ENCODE results near the gene PZP. TPM values are rescaled to one million over a fixed set of nuclear protein-coding genes. Genes with fewer than 3 reads are reported as not detected.

Gene PZP
- total and polyA plus RNA-seq, 4 experiments from 2014 or later, result 0.32 TPM; not detected in 3

DNA sequence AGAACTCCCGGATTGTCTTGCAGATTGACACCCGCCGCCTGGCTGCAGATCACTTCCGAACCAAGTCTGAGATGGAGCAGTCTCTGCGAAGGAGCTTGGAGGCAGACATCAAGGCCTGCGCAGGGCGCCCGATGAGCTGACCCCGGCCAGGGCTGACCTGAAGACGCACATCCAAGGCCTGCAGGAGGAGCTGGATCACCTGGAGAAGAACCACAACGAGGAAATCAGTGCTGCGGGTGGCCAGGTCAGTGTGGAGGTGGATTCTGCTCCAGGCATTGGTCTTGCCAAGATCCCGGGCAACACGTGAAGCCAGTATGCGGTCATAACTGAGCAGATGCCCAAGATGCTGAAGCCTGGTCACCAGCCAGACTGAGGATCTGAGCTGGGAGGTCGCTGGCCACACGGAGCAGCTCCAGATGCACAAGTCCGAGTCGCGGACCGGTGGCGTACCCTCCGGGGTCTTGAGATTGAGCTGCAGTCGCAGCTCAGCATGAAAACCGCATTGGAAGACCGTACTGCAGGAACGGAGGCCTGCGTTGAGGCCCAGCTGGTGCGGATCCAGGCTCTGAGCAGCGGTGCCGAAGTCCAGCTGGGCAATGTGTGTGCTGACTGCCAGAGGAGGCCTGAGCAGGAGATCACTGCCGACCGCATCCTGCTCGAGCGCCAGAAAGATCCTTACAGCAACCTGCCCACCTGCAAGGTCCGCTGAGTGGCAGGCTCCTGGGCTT is 80.1 kb downstream of the PZP start:
- H3K27me3 Mint-ChIP-seq, result no peaks in the 10 kb centered on the region
- H3K27ac Mint-ChIP-seq, result peak overlapping the region in 1 of 7 donors; percentile 48
- H3K9me3 ChIP-seq (ENCODE audit: control insufficient read depth in 1 of 2, low read length in 2 of 2), result no peaks in the 10 kb centered on the region
- no peaks in the 10 kb centered on the region for H3K27me3 ChIP-seq (ENCODE audit: insufficient read depth, low read length)
- peaks cover 46 to 48% of the 10 kb centered on the region in 2 donors for H3K36me3 Mint-ChIP-seq
- ChIA-PET CTCF (ENCODE audit: partially characterized antibody) (no interaction called here), POLR2A (ENCODE audit: partially characterized antibody) (no interaction called here)
- no peak overlapping the region for H3K4me3 Mint-ChIP-seq
- intact Hi-C loops (cut with micrococcal nuclease), result no loop called here
- DNase-seq, result no peak
- H3K4me3 ChIP-seq (ENCODE audit: low read length in 2 of 2), result no peak overlapping the region
- H3K27ac ChIP-seq (ENCODE audit: low read depth, low read length), result no peak overlapping the region
- no peaks in the 10 kb centered on the region for H3K36me3 ChIP-seq (ENCODE audit: insufficient read depth, low read length)
- peaks cover 0 to 8% (median 2%) of the 10 kb centered on the region in 8 donors for H3K9me3 Mint-ChIP-seq
- no peaks in the 10 kb centered on the region for H3K4me1 ChIP-seq (ENCODE audit: insufficient read depth, low read length)
- peaks cover 4 to 8% (median 7%) of the 10 kb centered on the region in 4 donors for H3K4me1 Mint-ChIP-seq

DNA sequence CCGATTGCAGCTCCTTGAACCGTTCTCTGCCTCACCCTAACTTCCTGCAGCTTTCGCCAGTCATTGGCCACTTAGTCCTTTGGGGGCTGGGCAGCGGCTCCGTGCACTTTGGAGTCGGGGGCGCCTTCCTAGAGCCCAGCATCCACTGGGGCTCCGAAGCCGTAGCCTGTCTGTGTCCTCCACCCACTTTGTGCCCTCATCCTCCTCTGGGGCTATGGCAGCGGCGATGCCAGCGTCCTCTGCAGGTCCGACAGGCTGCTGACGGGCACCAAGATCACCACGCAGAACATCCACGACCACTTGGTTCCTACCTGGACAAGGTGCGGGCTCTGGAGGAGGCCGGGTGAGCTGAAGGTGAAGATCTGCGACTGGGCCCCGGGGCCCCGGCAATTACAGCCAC is 80.7 kb downstream of the PZP start:
- Mint-ChIP-seq H3K27ac (no peak overlapping the region), H3K4me3 (no peak overlapping the region), H3K27me3 (no peaks in the 10 kb centered on the region), H3K4me1 (peaks cover 4 to 6% (median 5%) of the 10 kb centered on the region in 4 donors), H3K9me3 (peaks cover 0 to 8% (median 2%) of the 10 kb centered on the region in 8 donors), H3K36me3 (peaks cover 46% of the 10 kb centered on the region in 2 donors)
- H3K4me3 ChIP-seq (ENCODE audit: low read length in 2 of 2), result no peak overlapping the region
- H3K4me1 ChIP-seq (ENCODE audit: insufficient read depth, low read length), result no peaks in the 10 kb centered on the region
- H3K36me3 ChIP-seq (ENCODE audit: insufficient read depth, low read length), result no peaks in the 10 kb centered on the region
- intact Hi-C loops (cut with micrococcal nuclease), result no loop called here
- no peaks in the 10 kb centered on the region for H3K27me3 ChIP-seq (ENCODE audit: insufficient read depth, low read length)
- DNase-seq, result no peak
- H3K9me3 ChIP-seq (ENCODE audit: control insufficient read depth in 1 of 2, low read length in 2 of 2), result no peaks in the 10 kb centered on the region
- POLR2A ChIA-PET (ENCODE audit: partially characterized antibody), result no interaction called here
- no peak overlapping the region for H3K27ac ChIP-seq (ENCODE audit: low read depth, low read length)
- CTCF ChIA-PET (ENCODE audit: partially characterized antibody), result no interaction called here

DNA sequence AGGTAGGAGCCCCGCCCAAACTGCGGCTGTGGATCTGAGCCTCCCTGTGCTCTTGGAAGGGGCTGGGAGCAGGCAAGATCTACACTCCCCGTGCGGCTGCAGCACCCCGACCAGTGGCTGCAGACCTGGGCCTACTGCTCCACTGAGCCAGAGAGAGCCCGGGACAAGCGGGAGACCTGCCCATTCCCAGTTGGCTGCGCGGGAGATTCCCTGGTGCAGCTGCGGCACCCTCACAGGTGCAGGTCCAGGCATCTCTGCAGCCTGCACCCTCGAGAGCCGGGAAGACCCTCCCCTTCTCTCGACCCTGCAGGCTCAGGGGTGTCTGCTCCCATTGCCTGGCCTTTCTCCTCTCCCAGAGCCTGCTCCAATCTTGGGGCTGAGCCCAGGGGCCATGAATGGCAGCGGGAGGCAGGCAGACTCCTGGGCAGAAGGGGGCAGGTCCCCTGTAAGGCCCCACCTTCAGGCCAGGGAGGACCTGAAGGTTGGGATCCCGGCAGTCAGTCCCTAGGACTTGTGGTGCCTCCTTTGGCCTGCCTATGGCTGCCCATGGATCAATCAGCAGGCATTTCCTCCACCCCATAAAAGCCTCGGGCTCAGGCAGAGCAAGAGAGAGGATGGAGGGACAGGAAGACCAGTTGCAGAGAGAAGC is 83.7 kb downstream of the PZP start:
- Histone ChIP-seq H3K27ac (ENCODE audit: low read depth, low read length) (no peak overlapping the region), H3K9me3 (ENCODE audit: control insufficient read depth in 1 of 2, low read length in 2 of 2) (no peaks in the 10 kb centered on the region), H3K4me3 (ENCODE audit: low read length in 2 of 2) (no peak overlapping the region), H3K4me1 (ENCODE audit: insufficient read depth, low read length) (no peaks in the 10 kb centered on the region), H3K36me3 (ENCODE audit: insufficient read depth, low read length) (no peaks in the 10 kb centered on the region), H3K27me3 (ENCODE audit: insufficient read depth, low read length) (no peaks in the 10 kb centered on the region)
- CTCF ChIA-PET (ENCODE audit: partially characterized antibody), result no interaction called here
- intact Hi-C loops (cut with micrococcal nuclease), result no loop called here
- Mint-ChIP-seq H3K27ac (peak overlapping the region in 1 of 7 donors; percentile 4), H3K9me3 (no peaks in the 10 kb centered on the region), H3K27me3 (no peaks in the 10 kb centered on the region), H3K36me3 (peaks cover 27 to 37% of the 10 kb centered on the region in 2 donors), H3K4me3 (no peak overlapping the region), H3K4me1 (peaks cover 4 to 7% (median 5%) of the 10 kb centered on the region in 4 donors)
- no peak for DNase-seq
- POLR2A ChIA-PET (ENCODE audit: partially characterized antibody), result interaction anchor here (1.0 kb wide), 1 partner anchor 8 kb away, joined by 3 read pairs; no protein-coding TSS in a partner anchor

DNA sequence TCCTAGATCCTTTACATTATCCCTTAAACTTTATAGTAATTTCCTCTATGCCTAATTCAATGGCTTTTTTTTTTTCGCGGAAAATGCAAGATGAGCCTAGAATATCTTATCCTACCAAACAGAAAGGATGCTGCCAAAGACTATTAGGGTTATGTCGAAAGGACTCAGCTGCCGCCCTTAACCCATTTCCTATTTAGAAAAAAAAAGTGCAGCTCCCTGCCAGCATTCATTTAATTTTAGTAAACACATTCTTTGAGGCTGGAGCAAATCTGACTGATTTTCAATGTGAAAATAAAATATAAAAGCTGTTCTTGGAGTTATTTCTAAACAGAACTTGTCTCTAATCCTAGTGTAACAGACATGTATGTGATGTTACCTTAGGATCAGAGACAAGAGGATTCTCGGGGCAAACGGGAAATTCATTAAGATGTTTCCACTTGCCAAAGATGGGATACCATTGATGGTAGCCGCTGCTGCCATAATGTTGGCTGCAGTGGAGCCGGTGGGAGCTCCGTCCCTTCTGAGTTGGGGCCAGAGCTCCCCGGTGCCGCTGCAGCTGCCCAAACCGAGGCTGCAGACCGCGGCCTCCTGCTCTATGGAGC is 84.3 kb downstream of the PZP start:
- Mint-ChIP-seq H3K4me1 (peaks cover 4 to 7% (median 4%) of the 10 kb centered on the region in 4 donors), H3K27me3 (no peaks in the 10 kb centered on the region), H3K4me3 (no peak overlapping the region), H3K27ac (no peak overlapping the region), H3K36me3 (peaks cover 28 to 39% of the 10 kb centered on the region in 2 donors), H3K9me3 (no peaks in the 10 kb centered on the region)
- Histone ChIP-seq H3K4me3 (ENCODE audit: low read length in 2 of 2) (no peak overlapping the region), H3K36me3 (ENCODE audit: insufficient read depth, low read length) (no peaks in the 10 kb centered on the region), H3K9me3 (ENCODE audit: control insufficient read depth in 1 of 2, low read length in 2 of 2) (no peaks in the 10 kb centered on the region), H3K27me3 (ENCODE audit: insufficient read depth, low read length) (no peaks in the 10 kb centered on the region), H3K4me1 (ENCODE audit: insufficient read depth, low read length) (no peaks in the 10 kb centered on the region), H3K27ac (ENCODE audit: low read depth, low read length) (no peak overlapping the region)
- DNase-seq, result no peak
- ChIA-PET POLR2A (ENCODE audit: partially characterized antibody) (no interaction called here), CTCF (ENCODE audit: partially characterized antibody) (no interaction called here)
- intact Hi-C loops (cut with micrococcal nuclease), result no loop called here

DNA sequence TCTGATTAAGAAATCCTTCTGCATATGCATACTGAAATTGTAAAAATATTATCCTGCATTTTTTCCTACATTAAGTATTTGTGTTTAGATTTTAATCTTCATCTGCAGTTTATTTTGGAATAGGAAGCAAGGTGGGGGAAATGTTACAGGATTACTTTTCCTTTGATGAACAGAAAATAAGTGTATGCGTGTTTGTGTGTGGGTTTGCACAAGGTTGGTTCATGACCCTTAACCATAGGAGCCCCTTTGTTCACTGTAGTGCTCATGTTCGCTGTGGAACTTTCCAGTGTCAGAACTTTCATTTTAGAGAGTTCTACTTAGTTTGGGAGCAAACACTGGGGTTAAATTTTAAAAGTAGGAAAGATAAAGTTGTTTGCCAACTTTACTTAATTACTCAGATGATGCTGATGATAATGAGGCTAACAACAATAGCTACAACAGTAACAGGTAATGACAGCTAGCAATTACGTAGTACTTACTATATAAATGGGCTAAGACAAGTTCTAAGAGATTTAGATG is 86.0 kb downstream of the PZP start:
- H3K36me3 ChIP-seq (ENCODE audit: insufficient read depth, low read length), result no peaks in the 10 kb centered on the region
- no peak overlapping the region for H3K4me3 ChIP-seq (ENCODE audit: low read length in 2 of 2)
- no peaks in the 10 kb centered on the region for H3K9me3 Mint-ChIP-seq
- no peaks in the 10 kb centered on the region for H3K27me3 ChIP-seq (ENCODE audit: insufficient read depth, low read length)
- H3K4me1 ChIP-seq (ENCODE audit: insufficient read depth, low read length), result no peaks in the 10 kb centered on the region
- no peaks in the 10 kb centered on the region for H3K27me3 Mint-ChIP-seq
- H3K9me3 ChIP-seq (ENCODE audit: control insufficient read depth in 1 of 2, low read length in 2 of 2), result no peaks in the 10 kb centered on the region
- CTCF ChIA-PET (ENCODE audit: partially characterized antibody), result no interaction called here
- no peak overlapping the region for H3K27ac ChIP-seq (ENCODE audit: low read depth, low read length)
- POLR2A ChIA-PET (ENCODE audit: partially characterized antibody), result no interaction called here
- H3K4me3 Mint-ChIP-seq, result no peak overlapping the region
- H3K27ac Mint-ChIP-seq, result no peak overlapping the region
- DNase-seq, result no peak
- intact Hi-C loops (cut with micrococcal nuclease), result no loop called here
- peaks cover 4 to 11% (median 9%) of the 10 kb centered on the region in 4 donors for H3K4me1 Mint-ChIP-seq
- H3K36me3 Mint-ChIP-seq, result peaks cover 15 to 34% of the 10 kb centered on the region in 2 donors

DNA sequence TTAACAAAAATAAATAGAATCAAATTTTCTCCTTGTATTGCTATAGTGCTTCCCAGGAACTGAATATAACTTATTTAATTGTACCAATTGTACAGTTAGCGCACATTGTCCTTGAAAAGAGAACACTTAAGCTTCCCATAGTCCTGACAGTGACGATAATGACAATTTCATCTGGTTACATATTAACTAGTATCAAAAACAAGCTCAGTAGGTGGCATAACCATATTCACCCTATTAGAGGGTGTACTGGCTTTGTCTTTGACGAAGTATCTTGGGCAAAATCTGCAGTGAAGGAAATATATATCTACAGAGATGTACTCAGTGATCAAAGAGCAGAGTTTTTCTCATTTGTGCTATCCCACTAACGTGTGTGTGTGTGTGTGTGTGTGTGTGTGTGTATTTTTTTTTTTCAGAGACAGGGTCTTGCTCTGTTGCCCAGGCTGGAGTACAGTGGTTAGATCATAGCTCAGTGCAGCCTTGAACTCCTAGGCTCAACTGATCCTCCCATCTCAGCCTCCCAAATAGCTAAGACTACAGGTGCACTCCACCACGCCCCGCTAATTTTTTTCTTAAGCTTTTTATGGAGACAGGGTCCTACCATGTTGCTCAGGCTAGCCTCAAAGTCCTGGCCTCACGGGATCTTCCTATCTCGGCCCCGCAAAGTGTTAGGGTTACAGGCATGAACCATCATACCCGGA is 87.6 kb downstream of the PZP start:
- Mint-ChIP-seq H3K27me3 (no peaks in the 10 kb centered on the region), H3K36me3 (peaks cover 8 to 32% of the 10 kb centered on the region in 2 donors), H3K4me3 (no peak overlapping the region), H3K27ac (no peak overlapping the region), H3K4me1 (peaks cover 16 to 26% (median 21%) of the 10 kb centered on the region in 4 donors), H3K9me3 (no peaks in the 10 kb centered on the region)
- Histone ChIP-seq H3K4me1 (ENCODE audit: insufficient read depth, low read length) (peaks cover 8% of the 10 kb centered on the region), H3K4me3 (ENCODE audit: low read length in 2 of 2) (no peak overlapping the region), H3K9me3 (ENCODE audit: control insufficient read depth in 1 of 2, low read length in 2 of 2) (no peaks in the 10 kb centered on the region), H3K27me3 (ENCODE audit: insufficient read depth, low read length) (no peaks in the 10 kb centered on the region), H3K36me3 (ENCODE audit: insufficient read depth, low read length) (no peaks in the 10 kb centered on the region), H3K27ac (ENCODE audit: low read depth, low read length) (no peak overlapping the region)
- CTCF ChIA-PET (ENCODE audit: partially characterized antibody), result interaction anchor here (1.2 kb wide), 1 partner anchor 19 kb away, joined by 3 read pairs; no protein-coding TSS in a partner anchor
- no peak for DNase-seq
- intact Hi-C loops (cut with micrococcal nuclease), result no loop called here
- POLR2A ChIA-PET (ENCODE audit: partially characterized antibody), result no interaction called here

DNA sequence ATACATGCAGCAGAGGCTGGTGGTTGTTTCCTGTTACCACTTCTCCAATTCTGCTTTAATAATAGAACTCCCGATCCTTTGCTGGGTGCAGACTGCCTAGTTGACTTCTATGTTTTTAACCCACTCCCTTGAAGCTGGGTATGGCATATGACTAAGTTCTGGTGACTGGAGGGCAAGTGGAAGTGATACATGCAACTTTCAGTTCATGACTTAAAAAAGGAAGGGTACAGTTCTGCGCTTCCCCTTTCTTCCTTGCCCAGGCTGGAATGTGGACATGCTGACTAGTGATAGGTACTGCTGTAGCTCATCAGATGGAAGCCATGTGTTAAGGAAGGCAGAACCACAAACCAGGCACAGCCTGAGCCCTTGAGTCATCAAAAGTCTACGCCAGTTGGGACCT is 90.0 kb downstream of the PZP start:
- H3K27me3 ChIP-seq (ENCODE audit: insufficient read depth, low read length), result no peaks in the 10 kb centered on the region
- no peak for DNase-seq
- H3K27ac ChIP-seq (ENCODE audit: low read depth, low read length), result no peak overlapping the region
- no peak overlapping the region for H3K4me3 ChIP-seq (ENCODE audit: low read length in 2 of 2)
- no peak overlapping the region for H3K27ac Mint-ChIP-seq
- no peaks in the 10 kb centered on the region for H3K9me3 Mint-ChIP-seq
- H3K36me3 Mint-ChIP-seq, result peaks cover 10 to 31% of the 10 kb centered on the region in 2 donors
- no peaks in the 10 kb centered on the region for H3K27me3 Mint-ChIP-seq
- ChIA-PET CTCF (ENCODE audit: partially characterized antibody) (no interaction called here), POLR2A (ENCODE audit: partially characterized antibody) (no interaction called here)
- intact Hi-C loops (cut with micrococcal nuclease), result no loop called here
- H3K4me3 Mint-ChIP-seq, result no peak overlapping the region
- H3K36me3 ChIP-seq (ENCODE audit: insufficient read depth, low read length), result no peaks in the 10 kb centered on the region
- peaks cover 22 to 33% (median 27%) of the 10 kb centered on the region in 4 donors for H3K4me1 Mint-ChIP-seq
- H3K9me3 ChIP-seq (ENCODE audit: control insufficient read depth in 1 of 2, low read length in 2 of 2), result no peaks in the 10 kb centered on the region
- peaks cover 9% of the 10 kb centered on the region for H3K4me1 ChIP-seq (ENCODE audit: insufficient read depth, low read length)

Measured in CD4-positive, alpha-beta memory T cell (primary cell).